GM13977 (cell line): ENCODE data around the gene CRYBB1.

ENCODE experiments used
- DNase-seq: peaks from one replicate; pipeline ENCODE4 v3.0.0; 2012; ENCODE audit warnings: low spot score
- CTCF ChIP-seq: IDR thresholded peaks from 2 replicates; pipeline ENCODE4 v1.5.1; 2012; ENCODE audit warnings: mild to moderate bottlenecking, control low read depth; ENCODE audit not compliant: insufficient read depth; ENCODE audit errors: extremely low read depth, missing control alignments
- in situ Hi-C: fragments of 300-500 bp; cut with MboI; formaldehyde crosslinking; loops from one replicate; pipeline ENCODE4 v1.12.0; 2022; ENCODE audit warnings: low sequenced_read_pairs, low pct_unique_long_range_greater_than_20kb, mixed read lengths, inconsistent platforms; ENCODE audit not compliant: unreplicated experiment

The CRYBB1 gene

GRCh38 chr22:26566994-26567393, 50.8 kb downstream of the CRYBB1 start:
- DNase-seq: no peak
- peak; percentile 6 for TF ChIP-seq CTCF
- in situ Hi-C loops: no loop called here

GRCh38 chr22:26565889-26566288, 51.9 kb downstream of the CRYBB1 start:
- no peak for TF ChIP-seq CTCF
- in situ Hi-C loops: no loop called here
- DNase-seq: no peak

GRCh38 chr22:26565181-26565580, 52.6 kb downstream of the CRYBB1 start:
- in situ Hi-C loops: no loop called here
- TF ChIP-seq CTCF: no peak

GRCh38 chr22:26564672-26565071, 53.2 kb downstream of the CRYBB1 start:
- no peak for DNase-seq
- TF ChIP-seq CTCF: no peak
- in situ Hi-C loops: no loop called here

More at GRCh38 chr22:26565181-26565580, 52.6 kb downstream of the CRYBB1 start:
- DNase-seq: no peak

GRCh38 chr22:26564181-26564580, 53.6 kb downstream of the CRYBB1 start:
- in situ Hi-C loops: no loop called here
- TF ChIP-seq CTCF: no peak
- no peak for DNase-seq

DNA sequence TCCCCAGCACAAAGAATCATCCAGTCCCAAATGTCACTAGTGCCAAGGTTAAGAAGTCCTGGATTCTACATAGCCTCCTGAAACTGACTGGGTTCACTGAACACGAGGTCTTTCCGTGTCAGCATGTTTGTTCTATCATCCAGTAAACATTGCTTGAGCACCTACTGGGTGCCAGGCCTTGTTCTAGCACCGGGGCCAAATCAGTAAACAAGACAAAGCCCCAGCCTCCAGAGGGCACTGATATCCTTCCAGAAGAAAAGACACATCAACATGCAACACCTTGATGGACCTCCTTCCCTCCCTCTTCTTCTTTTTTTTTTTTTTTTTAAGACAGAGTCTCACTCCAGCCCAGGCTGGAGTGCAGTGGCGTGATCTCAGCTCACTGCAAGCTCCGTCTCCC, 54.8 kb downstream of the CRYBB1 start:
- in situ Hi-C loops: no loop called here
- DNase-seq: no peak
- peak; percentile 23 for TF ChIP-seq CTCF
